ENCODE measurements around the gene BLCAP. TPM values are rescaled to one million over a fixed set of nuclear protein-coding genes. Genes with fewer than 3 reads are reported as not detected.
A peak's percentile ranks its signal among the peaks of the same experiment; 100 is the strongest.
"Not testable (repeated sequence)": the region's sequence is repeated elsewhere in the genome, so short reads cannot be mapped to it uniquely, and the experiment has no call there.

BLCAP gene
- polyA plus RNA-seq, 4 donors: 57.3 to 80.9 (median 65.8) TPM

DNA sequence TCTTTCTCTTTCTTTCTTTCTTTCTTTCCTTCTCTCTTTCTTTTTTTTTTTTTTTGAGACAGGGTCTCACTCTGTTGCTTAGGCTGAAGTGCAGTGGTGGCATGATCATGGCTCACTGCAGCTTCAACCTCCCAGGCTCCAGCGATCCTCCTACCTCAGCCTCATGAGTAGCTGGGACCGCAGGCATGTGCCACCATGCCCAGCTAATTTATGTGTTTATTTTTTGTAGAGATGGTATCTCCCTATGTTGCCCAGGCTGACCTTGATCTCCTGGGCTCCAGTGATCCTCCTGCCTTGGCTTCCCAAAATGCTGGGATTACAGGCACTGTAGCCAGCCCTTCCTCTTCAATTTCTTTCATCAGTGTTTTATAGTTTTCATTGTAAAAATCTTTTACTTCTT is 24.0 kb upstream of the BLCAP start:
- 80 to 92% (median 84%) methylated on average over 2 of the region's 2 CpGs for WGBS, 3 donors
- DNase-seq; H3K9me3 ChIP-seq (ENCODE audit: control insufficient read depth in 2 of 2, insufficient read depth in 1 of 2, low read depth in 1 of 2, low read length in 1 of 2); H3K4me3 ChIP-seq (ENCODE audit: low read depth in 1 of 3, low read length in 3 of 3); H3K27ac ChIP-seq (ENCODE audit: low read depth in 1 of 3, low read length in 2 of 3); H3K27me3 ChIP-seq (ENCODE audit: control insufficient read depth in 3 of 3, insufficient read depth in 3 of 3, low read length in 3 of 3); FAIRE-seq; H3K36me3 ChIP-seq (ENCODE audit: control insufficient read depth in 3 of 3, insufficient read depth in 2 of 3, low read depth in 1 of 3, low read length in 3 of 3): not testable (repeated sequence)
- peaks cover 0 to 12% (median 0%) of the 10 kb centered on the region in 3 donors for H3K4me1 ChIP-seq (ENCODE audit: control insufficient read depth in 3 of 3, insufficient read depth in 2 of 3, low read depth in 1 of 3, low read length in 2 of 3)

DNA sequence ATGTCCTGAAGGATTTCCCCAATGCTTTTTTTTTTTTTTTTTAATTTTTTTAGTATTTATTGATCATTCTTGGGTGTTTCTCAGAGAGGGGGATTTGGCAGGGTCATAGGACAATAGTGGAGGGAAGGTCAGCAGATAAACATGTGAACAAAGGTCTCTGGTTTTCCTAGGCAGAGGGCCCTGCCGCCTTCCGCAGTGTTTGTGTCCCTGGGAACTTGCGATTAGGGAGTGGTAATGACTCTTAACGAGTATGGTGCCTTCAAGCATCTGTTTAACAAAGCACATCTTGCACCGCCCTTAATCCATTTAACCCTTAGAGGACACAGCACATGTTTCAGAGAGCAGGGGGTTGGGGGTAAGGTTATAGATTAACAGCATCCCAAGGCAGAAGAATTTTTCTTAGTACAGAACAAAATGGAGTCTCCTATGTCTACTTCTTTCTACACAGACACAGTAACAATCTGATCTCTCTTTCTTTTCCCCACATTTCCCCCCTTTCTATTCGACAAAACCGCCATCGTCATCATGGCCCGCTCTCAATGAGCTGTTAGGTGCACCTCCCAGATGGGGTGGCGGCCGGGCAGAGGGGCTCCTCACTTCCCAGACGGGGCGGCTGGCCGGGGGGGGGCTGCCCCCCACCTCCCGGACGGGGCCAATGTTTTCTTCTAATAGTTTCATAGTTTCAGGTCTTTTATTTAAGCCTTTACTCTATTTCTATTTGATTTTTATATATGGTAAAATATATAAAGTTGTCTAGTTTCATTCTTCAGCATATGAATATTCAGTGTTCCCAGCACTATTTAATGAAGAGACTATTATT is 22.6 kb upstream of the BLCAP start:
- WGBS, 3 donors: 47 to 55% (median 54%) methylated on average over 16 of the region's 16 CpGs
- not testable (repeated sequence) for H3K9me3 ChIP-seq (ENCODE audit: control insufficient read depth in 2 of 2, insufficient read depth in 1 of 2, low read depth in 1 of 2, low read length in 1 of 2); DNase-seq; H3K27ac ChIP-seq (ENCODE audit: low read depth in 1 of 3, low read length in 2 of 3); H3K4me3 ChIP-seq (ENCODE audit: low read depth in 1 of 3, low read length in 3 of 3); H3K27me3 ChIP-seq (ENCODE audit: control insufficient read depth in 3 of 3, insufficient read depth in 3 of 3, low read length in 3 of 3); FAIRE-seq; H3K36me3 ChIP-seq (ENCODE audit: control insufficient read depth in 3 of 3, insufficient read depth in 2 of 3, low read depth in 1 of 3, low read length in 3 of 3)
- peaks cover 0 to 12% (median 0%) of the 10 kb centered on the region in 3 donors for H3K4me1 ChIP-seq (ENCODE audit: control insufficient read depth in 3 of 3, insufficient read depth in 2 of 3, low read depth in 1 of 3, low read length in 2 of 3)

DNA sequence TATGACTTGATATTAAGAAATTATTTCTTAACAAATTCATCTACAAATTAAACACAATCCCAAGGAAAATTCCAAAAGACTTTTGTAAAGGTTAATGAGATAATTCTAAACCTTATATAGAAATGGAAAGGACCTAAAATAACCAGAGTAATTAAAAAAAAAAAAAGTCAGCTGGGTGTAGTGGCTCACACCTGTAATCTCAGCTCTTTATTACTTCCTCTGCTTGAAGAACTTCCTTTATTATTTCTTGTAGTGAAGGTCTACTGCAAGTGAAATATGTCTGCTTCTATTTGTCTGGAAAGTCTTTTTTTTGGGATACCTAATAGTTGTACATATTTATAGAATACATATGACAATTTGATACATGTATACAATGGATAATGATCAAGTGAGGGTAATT is 20.2 kb upstream of the BLCAP start:
- H3K9me3 ChIP-seq (ENCODE audit: control insufficient read depth in 2 of 2, insufficient read depth in 1 of 2, low read depth in 1 of 2, low read length in 1 of 2): peaks cover 0 to 3% of the 10 kb centered on the region in 2 donors
- H3K4me3 ChIP-seq (ENCODE audit: low read depth in 1 of 3, low read length in 3 of 3): no peak overlapping the region
- H3K27me3 ChIP-seq (ENCODE audit: control insufficient read depth in 3 of 3, insufficient read depth in 3 of 3, low read length in 3 of 3): no peaks in the 10 kb centered on the region
- no peak for FAIRE-seq
- DNase-seq: no peak
- H3K4me1 ChIP-seq (ENCODE audit: control insufficient read depth in 3 of 3, insufficient read depth in 2 of 3, low read depth in 1 of 3, low read length in 2 of 3): peaks cover 0 to 20% (median 0%) of the 10 kb centered on the region in 3 donors
- H3K36me3 ChIP-seq (ENCODE audit: control insufficient read depth in 3 of 3, insufficient read depth in 2 of 3, low read depth in 1 of 3, low read length in 3 of 3): no peaks in the 10 kb centered on the region
- peak overlapping the region in 1 of 3 donors; percentile 12 for H3K27ac ChIP-seq (ENCODE audit: low read depth in 1 of 3, low read length in 2 of 3)

DNA sequence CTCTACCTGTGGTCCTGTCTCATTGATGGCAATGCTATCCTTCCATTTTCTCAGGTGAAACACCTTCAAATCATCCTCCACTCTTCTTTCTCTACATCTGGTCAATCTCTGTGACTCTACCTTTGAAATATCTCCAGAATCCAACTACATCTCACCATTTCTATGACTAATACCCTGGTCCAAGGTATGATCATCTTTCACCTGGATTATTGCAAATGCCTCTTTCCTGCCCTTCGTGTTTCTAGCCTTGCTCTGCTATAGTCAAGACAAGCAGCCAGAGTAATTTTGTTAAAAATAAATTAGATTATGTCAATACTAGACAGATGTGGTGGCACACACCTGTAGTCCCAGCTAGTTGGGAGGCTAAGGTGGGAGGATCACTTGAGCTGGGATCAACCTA is 17.8 kb upstream of the BLCAP start:
- Histone ChIP-seq H3K4me1 (ENCODE audit: control insufficient read depth in 3 of 3, insufficient read depth in 2 of 3, low read depth in 1 of 3, low read length in 2 of 3) (peaks cover 0 to 35% (median 0%) of the 10 kb centered on the region in 3 donors), H3K27me3 (ENCODE audit: control insufficient read depth in 3 of 3, insufficient read depth in 3 of 3, low read length in 3 of 3) (no peaks in the 10 kb centered on the region), H3K4me3 (ENCODE audit: low read depth in 1 of 3, low read length in 3 of 3) (no peak overlapping the region), H3K9me3 (ENCODE audit: control insufficient read depth in 2 of 2, insufficient read depth in 1 of 2, low read depth in 1 of 2, low read length in 1 of 2) (peaks cover 0 to 3% of the 10 kb centered on the region in 2 donors), H3K36me3 (ENCODE audit: control insufficient read depth in 3 of 3, insufficient read depth in 2 of 3, low read depth in 1 of 3, low read length in 3 of 3) (no peaks in the 10 kb centered on the region), H3K27ac (ENCODE audit: low read depth in 1 of 3, low read length in 2 of 3) (no peak overlapping the region)
- FAIRE-seq (no peak), DNase-seq (no peak)
- WGBS, 3 donors: 71 to 78% (median 77%) methylated on average over 1 of the region's 1 CpG

DNA sequence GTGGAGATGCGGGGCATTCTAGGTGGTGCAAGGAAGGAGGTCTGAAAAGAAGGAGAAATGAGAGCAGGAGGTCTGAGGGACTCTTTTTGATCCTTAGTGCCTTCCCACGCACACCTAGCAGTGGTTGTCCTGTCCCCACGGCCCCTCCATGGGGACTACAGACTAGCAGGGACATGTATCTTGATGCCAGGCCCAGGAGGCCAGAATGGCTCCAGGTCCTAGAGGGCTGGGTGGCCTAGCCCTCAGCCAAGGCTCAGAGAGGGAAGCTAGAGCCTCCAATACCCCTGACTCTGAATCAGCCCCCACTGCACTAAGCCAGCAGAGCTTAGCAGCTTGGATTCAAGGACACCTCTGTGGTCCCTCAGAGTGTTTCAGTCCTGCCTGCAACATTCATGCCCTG is 16.7 kb upstream of the BLCAP start:
- DNase-seq (no peak), FAIRE-seq (no peak)
- no peaks in the 10 kb centered on the region for H3K36me3 ChIP-seq (ENCODE audit: control insufficient read depth in 3 of 3, insufficient read depth in 2 of 3, low read depth in 1 of 3, low read length in 3 of 3)
- no peak overlapping the region for H3K4me3 ChIP-seq (ENCODE audit: low read depth in 1 of 3, low read length in 3 of 3)
- 41 to 79% (median 55%) methylated on average over 3 of the region's 3 CpGs for WGBS, 3 donors
- no peak overlapping the region for H3K27ac ChIP-seq (ENCODE audit: low read depth in 1 of 3, low read length in 2 of 3)
- no peaks in the 10 kb centered on the region for H3K27me3 ChIP-seq (ENCODE audit: control insufficient read depth in 3 of 3, insufficient read depth in 3 of 3, low read length in 3 of 3)
- H3K9me3 ChIP-seq (ENCODE audit: control insufficient read depth in 2 of 2, insufficient read depth in 1 of 2, low read depth in 1 of 2, low read length in 1 of 2): peaks cover 0 to 2% of the 10 kb centered on the region in 2 donors
- H3K4me1 ChIP-seq (ENCODE audit: control insufficient read depth in 3 of 3, insufficient read depth in 2 of 3, low read depth in 1 of 3, low read length in 2 of 3): peaks cover 0 to 43% (median 0%) of the 10 kb centered on the region in 3 donors

DNA sequence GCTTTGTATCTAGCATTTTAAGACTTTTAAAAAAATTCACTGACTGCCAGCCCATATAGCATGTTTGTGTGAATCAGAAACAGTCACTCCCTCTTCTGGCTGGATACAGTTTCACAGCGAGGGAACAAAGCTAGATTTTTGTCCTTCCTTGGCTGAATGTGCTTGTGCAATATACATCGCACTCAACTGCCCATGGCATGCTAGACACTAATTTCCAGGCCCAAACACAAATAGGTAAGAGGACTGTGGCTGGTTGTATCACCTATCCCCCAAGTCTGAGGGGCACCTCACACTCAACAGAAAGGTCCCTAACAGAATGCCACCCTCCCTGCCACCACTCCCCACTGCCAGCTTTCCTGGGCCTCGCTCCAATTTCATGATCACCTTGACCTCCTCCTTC is 16.2 kb upstream of the BLCAP start:
- FAIRE-seq (no peak), DNase-seq (peak in 1 of 2 donors; percentile 52)
- H3K27me3 ChIP-seq (ENCODE audit: control insufficient read depth in 3 of 3, insufficient read depth in 3 of 3, low read length in 3 of 3): no peaks in the 10 kb centered on the region
- WGBS, 3 donors: 44 to 58% (median 50%) methylated on average over 3 of the region's 3 CpGs
- H3K4me1 ChIP-seq (ENCODE audit: control insufficient read depth in 3 of 3, insufficient read depth in 2 of 3, low read depth in 1 of 3, low read length in 2 of 3): peaks cover 0 to 46% (median 0%) of the 10 kb centered on the region in 3 donors
- no peaks in the 10 kb centered on the region for H3K9me3 ChIP-seq (ENCODE audit: control insufficient read depth in 2 of 2, insufficient read depth in 1 of 2, low read depth in 1 of 2, low read length in 1 of 2)
- no peak overlapping the region for H3K27ac ChIP-seq (ENCODE audit: low read depth in 1 of 3, low read length in 2 of 3)
- no peak overlapping the region for H3K4me3 ChIP-seq (ENCODE audit: low read depth in 1 of 3, low read length in 3 of 3)
- no peaks in the 10 kb centered on the region for H3K36me3 ChIP-seq (ENCODE audit: control insufficient read depth in 3 of 3, insufficient read depth in 2 of 3, low read depth in 1 of 3, low read length in 3 of 3)

DNA sequence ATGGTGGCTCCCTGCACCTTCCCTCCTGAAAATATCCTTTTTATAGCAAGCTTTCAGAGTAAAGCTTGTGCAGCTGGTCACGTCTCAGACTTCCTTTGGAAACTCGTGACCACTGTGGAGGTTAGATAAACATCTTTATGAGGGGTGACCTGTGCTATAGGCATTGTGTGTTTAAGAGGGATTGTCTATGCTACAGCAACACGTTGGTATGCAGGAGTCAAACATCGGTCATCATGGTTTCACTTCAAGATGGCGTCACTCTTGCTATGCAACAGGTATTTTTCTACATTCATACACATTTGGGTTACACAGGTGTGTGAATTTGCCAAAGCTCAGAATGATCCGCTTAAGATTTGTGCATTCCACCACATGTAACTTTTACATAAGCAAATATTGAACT is 14.6 kb upstream of the BLCAP start:
- Histone ChIP-seq H3K27ac (ENCODE audit: low read depth in 1 of 3, low read length in 2 of 3) (peak overlapping the region in 1 of 3 donors; percentile 58), H3K4me3 (ENCODE audit: low read depth in 1 of 3, low read length in 3 of 3) (no peak overlapping the region), H3K27me3 (ENCODE audit: control insufficient read depth in 3 of 3, insufficient read depth in 3 of 3, low read length in 3 of 3) (no peaks in the 10 kb centered on the region), H3K9me3 (ENCODE audit: control insufficient read depth in 2 of 2, insufficient read depth in 1 of 2, low read depth in 1 of 2, low read length in 1 of 2) (no peaks in the 10 kb centered on the region), H3K4me1 (ENCODE audit: control insufficient read depth in 3 of 3, insufficient read depth in 2 of 3, low read depth in 1 of 3, low read length in 2 of 3) (peaks cover 0 to 41% (median 3%) of the 10 kb centered on the region in 3 donors), H3K36me3 (ENCODE audit: control insufficient read depth in 3 of 3, insufficient read depth in 2 of 3, low read depth in 1 of 3, low read length in 3 of 3) (no peaks in the 10 kb centered on the region)
- FAIRE-seq: no peak
- peak in 1 of 2 donors; percentile 83 for DNase-seq
- 50 to 61% (median 51%) methylated on average over 6 of the region's 6 CpGs for WGBS, 3 donors

DNA sequence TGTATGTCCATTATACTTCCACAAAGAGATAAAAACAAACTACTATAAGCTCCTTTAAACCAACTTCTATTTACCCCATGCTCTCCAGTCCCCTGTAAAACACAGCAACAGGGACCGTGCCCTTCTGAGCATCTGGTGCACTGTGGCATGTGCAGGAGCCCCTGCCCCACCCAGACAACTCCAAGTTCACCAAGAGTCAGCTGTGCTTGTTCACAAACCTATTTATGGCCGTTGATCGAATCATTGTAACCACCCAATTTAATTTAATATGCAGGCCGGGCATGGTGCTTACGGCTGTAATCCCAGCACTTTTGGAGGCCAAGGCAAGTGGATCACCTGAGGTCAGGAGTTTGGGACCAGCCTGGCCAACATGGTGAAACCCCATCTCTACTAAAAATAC is 13.7 kb upstream of the BLCAP start:
- no peak for FAIRE-seq
- Histone ChIP-seq H3K9me3 (ENCODE audit: control insufficient read depth in 2 of 2, insufficient read depth in 1 of 2, low read depth in 1 of 2, low read length in 1 of 2) (no peaks in the 10 kb centered on the region), H3K27me3 (ENCODE audit: control insufficient read depth in 3 of 3, insufficient read depth in 3 of 3, low read length in 3 of 3) (no peaks in the 10 kb centered on the region), H3K27ac (ENCODE audit: low read depth in 1 of 3, low read length in 2 of 3) (no peak overlapping the region), H3K4me3 (ENCODE audit: low read depth in 1 of 3, low read length in 3 of 3) (no peak overlapping the region), H3K4me1 (ENCODE audit: control insufficient read depth in 3 of 3, insufficient read depth in 2 of 3, low read depth in 1 of 3, low read length in 2 of 3) (peaks cover 0 to 46% (median 4%) of the 10 kb centered on the region in 3 donors), H3K36me3 (ENCODE audit: control insufficient read depth in 3 of 3, insufficient read depth in 2 of 3, low read depth in 1 of 3, low read length in 3 of 3) (no peaks in the 10 kb centered on the region)
- DNase-seq: no peak
- 52 to 82% (median 71%) methylated on average over 5 of the region's 5 CpGs for WGBS, 3 donors
